ENCODE measurements around the gene GRIK4. TPM values are rescaled to one million over a fixed set of nuclear protein-coding genes. Genes with fewer than 3 reads are reported as not detected.
A peak's percentile ranks its signal among the peaks of the same experiment; 100 is the strongest.

The GRIK4 gene
- total RNA-seq, 1 experiment from 2014 or later = 0.14 TPM

DNA sequence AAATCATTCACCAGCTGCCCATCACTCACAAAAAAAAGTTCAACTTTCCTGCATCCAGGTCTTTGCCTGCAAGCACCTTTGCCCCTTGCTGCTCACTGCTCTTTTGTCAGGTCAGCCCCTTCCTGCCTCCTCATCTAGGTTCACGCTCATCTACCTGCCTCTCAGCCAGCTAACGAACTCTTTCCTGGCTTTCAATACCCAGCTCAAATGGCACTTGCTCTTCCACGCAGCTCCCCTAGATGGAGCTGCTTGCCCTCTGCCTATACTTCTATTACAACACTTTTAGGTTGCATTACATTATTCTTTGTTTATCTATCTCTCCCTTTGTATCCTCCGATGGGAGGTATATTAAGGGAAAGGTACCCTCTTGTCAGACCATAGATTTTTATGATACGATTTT lies 433.5 kb downstream of the GRIK4 start:
- no peak for DNase-seq (ENCODE audit: low spot score)

DNA sequence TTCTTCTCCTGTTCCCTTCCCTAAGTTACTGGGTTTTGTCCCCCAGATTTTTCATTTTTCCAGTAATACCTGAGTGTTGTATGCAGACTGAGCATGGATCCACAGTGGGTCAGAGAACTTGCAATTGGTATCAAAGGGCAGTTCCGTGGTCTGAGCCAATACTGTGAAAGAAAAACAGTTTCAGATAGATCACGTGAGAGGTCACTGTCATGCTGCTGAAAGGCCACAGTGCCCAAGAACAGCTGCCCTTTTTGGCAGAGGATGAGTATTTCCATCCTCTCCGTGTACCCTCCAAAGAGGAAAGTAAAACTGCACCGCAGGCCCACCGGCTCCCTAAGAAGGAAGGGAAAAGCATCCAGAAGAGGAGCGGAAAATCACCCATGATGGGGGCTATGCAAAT lies 439.3 kb downstream of the GRIK4 start:
- no peak for DNase-seq (ENCODE audit: low spot score)

DNA sequence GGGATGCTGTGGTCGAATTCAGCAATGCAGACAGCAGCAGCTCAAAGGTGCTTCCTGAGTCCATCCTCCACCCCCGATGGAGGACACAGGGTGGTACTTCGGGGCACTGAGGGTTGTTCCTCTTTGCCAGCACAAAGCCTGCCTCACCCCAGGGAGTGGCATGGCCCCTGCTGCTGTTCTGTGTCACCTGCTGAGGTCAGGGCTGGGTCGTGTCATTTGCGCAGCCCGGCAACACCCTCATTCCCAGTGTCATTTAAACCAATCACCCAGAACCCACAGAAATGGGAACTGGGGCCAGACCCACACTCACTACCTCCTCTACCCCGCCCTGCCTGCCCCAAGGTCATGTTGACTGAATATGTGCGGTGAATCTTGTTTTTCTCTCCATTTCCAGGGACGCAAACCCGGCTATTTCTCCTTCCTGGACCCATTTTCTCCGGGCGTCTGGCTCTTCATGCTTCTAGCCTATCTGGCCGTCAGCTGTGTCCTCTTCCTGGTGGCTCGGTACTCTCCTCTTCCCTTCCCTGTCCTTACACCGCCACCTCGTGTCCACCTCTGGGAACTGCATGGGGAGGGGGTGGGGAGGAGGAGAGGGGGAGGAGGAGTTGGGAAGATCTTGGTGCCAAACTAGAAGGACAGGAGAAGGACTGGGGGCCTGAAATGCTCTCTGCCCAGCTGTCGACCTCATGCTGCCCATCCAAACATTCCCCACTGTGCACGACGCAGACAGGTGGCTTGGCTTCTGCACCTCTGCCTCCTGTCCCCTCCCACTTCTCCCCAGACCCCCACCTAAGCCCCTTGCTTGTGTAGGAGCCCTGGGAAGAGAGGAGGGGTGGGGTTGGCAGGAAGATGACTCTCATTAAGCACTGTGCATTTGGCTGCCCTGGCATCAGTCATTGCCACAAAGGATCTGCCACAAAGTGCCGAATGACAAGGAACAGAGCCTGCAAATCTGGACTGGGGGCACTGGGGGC lies 441.2 kb downstream of the GRIK4 start:
- peak; percentile 82 for DNase-seq (ENCODE audit: low spot score)

DNA sequence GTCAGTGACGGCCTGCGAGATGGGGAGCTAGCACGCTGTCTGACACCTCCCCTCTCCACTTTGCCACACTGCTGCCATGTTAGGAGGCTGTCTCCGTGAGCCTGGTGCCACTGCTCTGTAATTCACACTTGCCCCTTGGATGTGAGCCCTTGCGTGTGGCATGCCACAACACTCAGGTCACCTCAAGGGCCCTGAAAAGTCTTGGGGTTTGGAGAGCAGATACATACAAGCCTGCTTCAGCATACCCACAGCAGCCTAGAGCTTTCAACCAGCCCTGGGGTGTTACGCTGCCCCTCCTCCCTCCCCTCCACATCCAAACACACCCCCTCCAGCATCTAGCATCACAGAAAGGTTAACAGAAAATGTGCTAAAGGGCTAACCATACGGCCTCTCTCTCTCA lies 442.8 kb downstream of the GRIK4 start:
- no peak for DNase-seq (ENCODE audit: low spot score)

DNA sequence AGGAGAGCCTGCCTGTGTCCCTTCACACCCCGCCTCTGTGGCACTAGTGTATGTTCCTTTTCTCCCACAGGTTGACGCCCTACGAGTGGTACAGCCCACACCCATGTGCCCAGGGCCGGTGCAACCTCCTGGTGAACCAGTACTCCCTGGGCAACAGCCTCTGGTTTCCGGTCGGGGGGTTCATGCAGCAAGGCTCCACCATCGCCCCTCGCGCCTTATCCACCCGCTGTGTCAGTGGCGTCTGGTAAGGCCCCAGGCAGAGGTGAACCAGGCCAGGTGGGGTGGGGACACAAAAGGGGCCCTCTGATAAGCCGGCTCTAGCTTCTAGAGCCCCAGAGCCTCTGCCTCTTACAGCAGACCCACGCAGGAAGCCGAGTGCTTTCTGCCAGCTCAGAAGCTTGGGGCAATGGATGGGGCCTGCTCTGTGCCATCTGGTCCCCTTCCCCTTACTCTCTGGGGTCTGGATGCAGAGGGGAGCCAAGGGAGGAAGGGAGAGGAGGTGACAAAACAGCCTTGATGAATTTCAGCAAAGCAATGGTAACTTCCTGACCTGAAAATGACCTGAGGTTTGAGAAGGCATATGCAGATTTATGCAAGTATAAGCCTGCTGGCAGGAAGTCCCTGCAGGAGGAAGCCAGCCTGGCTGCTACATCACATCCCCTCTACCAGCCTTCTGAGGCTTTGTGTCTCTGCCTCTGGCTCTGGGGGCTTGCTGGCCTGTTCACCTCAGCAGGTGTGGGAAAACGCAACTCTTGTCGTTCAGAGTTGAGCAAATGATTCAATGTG lies 445.4 kb downstream of the GRIK4 start:
- DNase-seq (ENCODE audit: low spot score) = no peak

DNA sequence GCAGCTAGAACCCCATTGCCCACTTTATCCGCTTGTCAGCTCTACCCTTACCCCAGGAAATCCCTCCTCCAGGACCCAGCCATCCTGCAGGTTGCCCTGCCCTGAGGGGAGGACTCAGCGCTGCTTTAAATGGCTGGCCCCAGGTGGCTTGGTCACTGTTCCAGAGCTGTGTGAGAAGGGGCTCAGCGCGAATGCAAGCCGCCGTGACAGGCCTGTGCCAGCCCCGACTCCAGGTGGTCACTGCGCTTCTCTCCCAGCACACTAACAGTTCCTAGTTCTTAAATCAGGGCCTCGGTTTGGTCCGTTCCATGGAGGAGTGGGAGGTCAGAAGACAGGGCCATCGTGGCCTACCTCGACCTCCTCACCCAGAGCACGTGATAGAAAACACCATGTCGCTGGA lies 446.6 kb downstream of the GRIK4 start:
- no peak for DNase-seq (ENCODE audit: low spot score)

DNA sequence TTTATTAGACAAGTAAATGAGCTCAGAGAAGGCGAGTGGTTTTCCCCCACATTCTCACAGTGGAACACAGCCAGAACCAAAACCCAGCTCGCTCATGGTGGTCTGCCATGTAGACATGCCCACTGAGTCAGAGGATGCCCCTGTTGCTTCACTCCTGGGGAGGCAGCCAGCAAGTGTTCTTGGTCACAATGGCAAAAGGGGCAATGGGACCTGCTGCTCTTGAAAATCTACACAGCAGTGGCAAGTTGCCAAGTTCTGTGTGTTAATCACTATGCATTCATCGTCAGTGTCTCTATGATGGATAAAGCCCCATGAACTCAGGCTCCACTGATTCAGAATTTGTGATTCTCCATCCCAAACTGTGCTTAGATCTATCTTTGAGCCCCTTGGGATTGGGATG lies 447.6 kb downstream of the GRIK4 start:
- DNase-seq (ENCODE audit: low spot score) = no peak

DNA sequence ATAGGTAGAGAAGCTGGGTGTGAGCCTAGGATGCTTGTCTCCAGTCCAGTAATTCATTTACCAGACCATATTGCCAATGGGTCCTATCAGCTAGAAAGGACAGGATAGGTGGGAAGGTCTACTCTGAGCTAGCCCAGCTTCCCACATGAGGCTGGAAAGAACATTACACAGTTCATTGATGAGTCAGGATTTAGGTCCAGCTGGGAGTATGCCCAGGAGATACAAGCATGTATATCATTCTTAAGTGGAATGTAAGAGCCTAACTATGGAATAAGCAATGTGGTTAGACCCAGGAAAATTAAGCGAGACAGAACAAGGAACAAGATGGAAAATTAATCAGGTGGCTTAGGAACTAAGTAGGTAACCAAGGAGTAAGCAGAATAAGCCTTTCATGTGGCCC lies 453.3 kb downstream of the GRIK4 start:
- DNase-seq (ENCODE audit: low spot score) = peak; percentile 13

DNA sequence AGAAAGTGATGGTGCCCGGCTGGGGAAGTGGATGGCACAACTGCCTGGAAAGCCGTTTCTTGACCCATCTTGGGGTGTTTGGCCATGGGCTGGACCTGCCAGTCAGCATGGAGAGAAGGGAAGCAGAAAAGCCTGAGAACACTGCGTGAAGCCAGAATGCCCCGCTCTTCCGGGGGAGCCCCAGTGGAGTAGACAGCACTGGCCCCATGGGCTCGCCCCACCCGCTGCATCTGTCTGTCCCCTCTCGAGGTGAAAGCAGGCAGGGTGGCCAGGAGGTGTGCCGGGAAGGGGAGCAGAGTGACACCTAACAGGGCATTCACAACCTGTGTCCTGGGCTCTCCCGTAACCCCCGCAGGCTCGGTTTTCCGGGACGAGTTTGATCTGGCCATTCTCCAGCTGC lies 455.3 kb downstream of the GRIK4 start:
- no peak for DNase-seq (ENCODE audit: low spot score)

DNA sequence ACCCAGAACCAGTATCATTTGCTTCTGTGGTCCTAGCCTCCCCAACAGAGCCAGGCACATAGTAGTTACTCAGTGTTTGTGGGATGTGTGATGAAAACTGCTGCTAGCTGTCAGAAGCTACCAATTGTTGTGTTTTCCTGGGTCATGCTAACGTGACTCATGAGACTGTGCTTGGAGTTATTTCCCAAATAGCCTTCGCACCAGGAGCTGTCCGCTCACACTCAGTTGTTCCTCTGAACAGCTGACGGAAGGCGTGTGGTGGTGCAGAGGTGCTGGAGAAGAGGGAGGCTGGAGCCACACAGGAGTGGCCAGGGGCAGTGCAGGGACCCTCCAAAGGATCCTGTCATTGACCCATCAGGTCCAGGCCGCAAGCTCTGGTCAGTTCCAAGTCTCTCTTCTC lies 458.4 kb downstream of the GRIK4 start:
- DNase-seq (ENCODE audit: low spot score) = no peak

DNA sequence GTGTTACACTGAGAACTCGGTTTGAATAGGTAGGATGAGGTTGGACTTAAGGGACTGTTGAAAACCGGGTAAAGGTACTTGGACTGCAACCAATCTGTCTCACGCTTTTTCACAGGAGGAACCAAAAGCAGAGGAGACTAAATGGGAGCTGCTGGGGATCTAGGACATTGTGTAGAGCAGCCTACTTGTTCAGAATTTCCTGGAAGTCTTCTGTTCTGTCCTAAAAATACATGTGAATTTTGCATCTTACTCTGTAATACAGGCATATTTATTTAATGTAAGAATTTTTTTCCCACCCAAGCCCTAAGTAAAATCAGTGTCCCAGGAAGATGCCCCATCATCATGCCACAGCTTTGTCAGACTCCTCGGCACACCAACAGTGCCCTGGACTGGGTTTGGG lies 460.3 kb downstream of the GRIK4 start:
- no peak for DNase-seq (ENCODE audit: low spot score)

DNA sequence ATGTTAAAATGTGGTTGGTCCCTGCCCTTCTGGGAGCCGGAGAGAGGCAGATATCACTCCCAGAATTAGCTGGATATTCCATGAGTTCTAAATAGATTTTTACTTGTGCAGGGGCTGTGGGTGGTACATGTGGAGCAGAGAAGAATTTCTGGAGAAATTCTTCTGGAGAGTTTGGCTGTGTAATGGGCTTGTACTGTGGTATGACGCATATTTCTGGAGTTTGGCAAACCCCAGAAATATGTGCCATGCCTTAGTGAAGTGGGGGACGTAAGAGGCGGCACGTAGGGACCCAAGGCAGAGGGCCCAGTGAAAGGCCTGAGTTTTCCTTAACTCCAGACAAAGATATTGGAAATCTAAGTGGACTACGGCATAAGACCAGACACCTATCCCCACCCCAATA lies 461.1 kb downstream of the GRIK4 start:
- DNase-seq (ENCODE audit: low spot score) = no peak

DNA sequence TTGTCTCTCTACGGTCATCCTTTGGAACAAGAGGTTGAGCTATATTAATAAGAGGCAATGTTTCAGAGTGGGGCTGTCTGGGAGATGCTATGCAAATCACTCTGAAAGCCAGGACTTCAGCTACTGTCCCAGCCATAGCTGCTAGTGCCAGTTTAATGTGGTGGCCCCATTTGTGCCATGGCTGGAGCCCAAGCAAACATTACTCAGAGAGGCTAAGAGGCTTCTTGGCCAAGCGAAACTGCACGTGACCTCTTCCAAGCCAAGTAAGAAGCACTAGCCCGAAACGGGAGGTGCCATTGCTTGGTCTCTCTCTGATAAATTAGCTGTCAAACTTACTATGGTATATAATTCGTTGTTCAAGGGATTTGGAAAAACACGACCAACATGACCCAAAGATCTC lies 462.0 kb downstream of the GRIK4 start:
- DNase-seq (ENCODE audit: low spot score) = no peak

DNA sequence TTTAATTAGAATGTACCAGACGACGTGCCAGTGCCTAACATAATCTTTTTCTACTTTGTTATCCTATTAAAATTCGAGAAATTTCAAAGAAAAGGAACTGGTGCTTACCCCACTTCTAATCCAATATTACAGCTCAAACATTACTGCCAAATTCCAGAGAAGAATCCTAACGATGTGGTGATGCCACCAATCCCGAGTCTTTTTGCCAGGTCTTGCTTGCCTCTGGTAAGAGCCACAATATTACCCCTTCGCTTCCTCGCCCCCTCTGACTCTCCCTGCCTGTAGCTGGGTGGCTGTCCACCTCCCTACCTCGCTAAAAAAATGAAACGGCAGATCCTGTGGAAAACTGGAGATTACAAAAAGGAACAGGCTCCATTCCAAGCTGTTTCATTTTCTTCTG lies 462.9 kb downstream of the GRIK4 start:
- no peak for DNase-seq (ENCODE audit: low spot score)

DNA sequence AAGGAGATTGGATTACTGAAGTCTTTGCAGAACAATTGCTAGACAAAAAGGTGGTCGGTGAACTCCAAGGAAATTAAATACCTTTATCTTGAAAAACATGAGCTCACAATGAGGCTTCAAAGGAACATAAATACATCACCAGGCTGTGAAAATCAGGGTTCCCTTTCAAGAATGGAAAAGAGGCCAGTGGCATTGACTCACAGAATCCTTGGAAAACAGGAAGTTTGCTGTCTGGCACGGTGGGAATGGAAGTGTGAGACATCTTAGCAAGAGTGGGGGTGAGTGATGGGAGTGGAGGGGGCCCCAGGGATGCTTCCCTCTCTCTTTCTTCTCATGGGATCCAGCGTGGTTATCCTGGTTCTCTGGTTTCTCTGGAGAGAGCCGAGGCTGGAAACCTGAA lies 463.4 kb downstream of the GRIK4 start:
- DNase-seq (ENCODE audit: low spot score) = no peak

DNA sequence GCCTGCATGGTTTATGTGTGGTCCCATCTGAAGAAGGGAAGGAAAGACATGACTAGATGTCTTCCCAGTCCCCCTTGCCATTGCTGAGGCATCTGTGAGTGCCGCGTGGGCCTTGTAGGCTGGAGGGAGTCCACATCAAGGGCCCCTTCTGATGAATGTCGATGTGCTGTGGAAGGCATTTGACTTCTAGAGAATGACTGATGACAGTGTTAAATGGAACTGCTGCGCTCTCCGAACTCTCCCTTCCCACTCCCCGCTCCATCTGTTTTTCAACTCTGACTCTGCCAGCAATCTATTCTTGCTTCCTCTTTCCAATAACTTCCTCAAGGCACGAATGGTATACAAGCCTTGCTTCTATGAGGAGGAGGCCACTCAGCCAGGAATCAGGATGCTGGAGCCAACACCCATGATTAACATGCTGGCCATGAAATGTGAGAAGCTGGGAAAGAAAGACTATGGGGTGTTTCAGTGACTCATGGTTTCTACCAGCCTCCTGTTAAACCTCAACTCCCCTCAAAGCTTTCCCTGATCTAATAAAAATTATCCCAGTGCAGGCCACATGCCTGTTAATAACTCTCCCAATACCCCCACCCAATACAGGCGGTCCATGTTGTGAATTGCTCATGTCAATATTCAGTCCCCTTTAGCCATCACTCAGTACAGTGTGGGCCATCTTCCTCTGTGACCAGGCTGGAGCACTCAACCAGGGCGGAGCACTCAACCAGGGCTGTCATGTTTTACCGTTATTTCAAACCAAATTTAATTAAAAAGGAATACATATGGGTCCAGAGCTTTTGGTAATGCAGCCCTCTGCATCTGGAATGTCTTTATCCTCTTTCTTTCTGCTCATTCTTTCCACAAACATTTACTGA lies 466.0 kb downstream of the GRIK4 start:
- DNase-seq (ENCODE audit: low spot score) = peak; percentile 52

DNA sequence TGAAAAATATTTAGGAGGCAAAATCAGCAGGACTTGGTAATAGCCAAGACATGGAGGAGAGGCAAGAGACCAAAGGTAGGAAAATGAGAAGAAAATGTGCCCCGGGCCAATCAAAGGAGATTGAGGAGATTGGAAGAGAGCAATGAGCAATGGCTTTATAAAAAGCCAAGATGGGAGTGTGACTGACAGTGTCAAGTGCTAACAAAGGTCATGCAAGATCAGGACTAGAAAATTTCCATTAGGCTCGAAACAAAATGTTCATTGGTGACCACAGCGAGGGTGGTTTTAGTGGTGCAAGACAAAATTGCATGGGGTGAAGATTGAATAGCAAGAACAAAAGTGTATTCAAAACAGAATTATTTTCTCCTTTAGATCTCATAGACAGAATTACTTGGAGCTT lies 467.2 kb downstream of the GRIK4 start:
- no peak for DNase-seq (ENCODE audit: low spot score)

DNA sequence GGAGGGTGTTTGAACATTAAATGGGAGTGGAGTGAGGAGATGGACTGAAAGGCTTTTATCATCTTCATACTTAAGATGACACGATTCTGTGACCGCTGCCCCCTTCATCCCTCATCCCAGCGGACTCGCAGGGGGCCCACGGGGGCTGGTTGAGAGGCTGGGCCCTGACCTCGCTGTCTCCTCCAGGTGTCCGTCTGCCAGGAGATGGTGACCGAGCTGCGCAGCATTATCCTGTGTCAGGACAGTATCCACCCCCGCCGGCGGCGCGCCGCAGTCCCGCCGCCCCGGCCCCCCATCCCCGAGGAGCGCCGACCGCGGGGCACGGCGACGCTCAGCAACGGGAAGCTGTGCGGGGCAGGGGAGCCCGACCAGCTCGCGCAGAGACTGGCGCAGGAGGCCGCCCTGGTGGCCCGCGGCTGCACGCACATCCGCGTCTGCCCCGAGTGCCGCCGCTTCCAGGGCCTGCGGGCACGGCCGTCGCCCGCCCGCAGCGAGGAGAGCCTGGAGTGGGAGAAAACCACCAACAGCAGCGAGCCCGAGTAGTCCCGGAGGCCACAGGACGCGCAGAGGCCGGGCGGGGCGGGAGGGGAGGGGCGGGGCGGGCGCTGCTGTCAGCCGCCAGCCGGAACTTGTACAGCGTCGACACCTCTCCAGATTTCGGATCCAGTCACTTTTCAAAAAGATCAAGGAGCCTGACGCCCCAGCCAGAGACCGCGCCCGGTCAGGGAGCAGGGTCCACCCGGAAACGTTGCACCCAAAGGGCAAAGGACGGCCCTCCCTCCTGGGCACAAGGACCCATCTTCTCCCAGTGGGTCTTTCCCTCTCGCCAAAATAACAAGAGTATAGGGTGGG lies 474.4 kb downstream of the GRIK4 start:
- DNase-seq (ENCODE audit: low spot score) = no peak

DNA sequence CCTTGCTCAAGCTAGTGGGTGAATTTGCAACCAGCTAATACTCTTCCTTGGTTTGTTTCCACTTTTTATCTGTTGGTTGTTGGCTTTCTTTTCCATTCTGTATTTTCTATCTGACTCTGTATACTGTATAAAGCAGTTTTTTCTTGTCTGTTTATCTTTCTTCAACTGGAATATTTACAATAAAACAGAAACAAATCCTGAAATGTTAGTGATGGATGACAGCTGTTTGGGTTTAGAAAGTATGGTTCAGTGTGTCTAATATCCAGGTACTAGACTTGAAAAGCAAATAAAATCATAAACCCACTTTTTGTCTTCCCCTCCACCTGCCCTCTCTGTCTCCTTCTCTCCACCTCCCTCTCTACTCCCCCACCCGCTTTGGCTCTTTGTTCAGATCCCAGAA lies 477.1 kb downstream of the GRIK4 start:
- DNase-seq (ENCODE audit: low spot score) = no peak

DNA sequence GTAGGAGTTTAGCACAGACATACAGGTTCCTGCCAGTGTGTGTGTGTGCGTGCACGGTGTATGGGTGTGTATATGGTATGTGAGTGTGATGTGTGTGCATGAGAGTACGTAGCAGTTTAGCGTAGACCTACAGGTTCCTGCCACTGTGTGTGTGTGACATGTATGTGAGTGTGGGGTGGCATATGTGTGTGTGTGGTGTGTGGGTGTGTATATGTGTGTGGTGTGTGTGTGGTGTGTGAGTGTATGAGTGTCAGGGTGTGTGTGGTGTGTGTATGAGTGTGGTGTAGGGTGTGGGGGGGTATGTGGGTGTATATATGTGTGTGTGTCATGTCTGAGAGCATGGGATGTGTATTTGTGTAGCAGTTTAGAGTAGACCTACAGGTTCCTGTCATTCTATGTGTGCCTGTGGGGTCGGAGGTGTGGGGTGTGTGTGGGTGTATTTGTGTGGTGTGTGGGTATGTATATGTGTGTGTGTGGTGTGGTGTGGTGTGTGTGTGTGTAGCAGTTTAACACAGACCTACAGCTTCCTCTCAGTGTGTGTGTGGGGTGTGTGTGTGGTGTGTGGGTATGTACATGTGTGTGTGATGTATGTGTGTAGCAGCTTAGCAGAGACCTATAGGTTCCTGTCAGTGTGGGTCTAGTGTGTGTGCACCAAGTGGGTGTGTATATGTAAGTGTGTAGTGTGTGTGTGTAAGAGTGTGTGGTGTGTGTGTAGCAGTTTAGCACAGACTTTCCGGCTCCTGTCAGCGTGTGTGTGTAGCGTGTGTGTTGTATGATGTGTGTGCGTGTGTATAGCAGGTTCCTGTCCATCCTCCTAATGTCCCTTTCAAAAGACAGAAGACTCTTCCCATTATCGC lies 480.5 kb downstream of the GRIK4 start:
- no peak for DNase-seq (ENCODE audit: low spot score)
